H9 (cell line): ENCODE data around the gene STAB1. TPM values are rescaled to one million over a fixed set of nuclear protein-coding genes. Genes with fewer than 3 reads are reported as not detected.

Experiments
- DNase-seq: peaks from one replicate; pipeline ENCODE4 v3.0.0-alpha.2; 2017
- H2AFZ ChIP-seq: one replicate; pipeline ENCODE4 v1.6.1; 2013; ENCODE audit warnings: mild to moderate bottlenecking, low read length, control low read depth, moderate library complexity
- H2AK5ac ChIP-seq: 2 replicates; pipeline ENCODE4 v1.6.1; 2013; ENCODE audit warnings: low read length, control low read depth, mixed read lengths; ENCODE audit not compliant: insufficient read length
- H2BK120ac ChIP-seq: one replicate; pipeline ENCODE4 v1.6.1; 2013; ENCODE audit warnings: low read depth, mild to moderate bottlenecking, low read length, control low read depth, inconsistent platforms; ENCODE audit not compliant: poor library complexity, severe bottlenecking
- H2BK12ac ChIP-seq: 2 replicates; pipeline ENCODE4 v1.6.1; 2013; ENCODE audit warnings: low read length, control low read depth, mixed read lengths, low read depth; ENCODE audit not compliant: insufficient read length
- H2BK15ac ChIP-seq: 2 replicates; pipeline ENCODE4 v1.6.1; 2013; ENCODE audit warnings: low read depth, low read length, control low read depth
- H2BK20ac ChIP-seq: one replicate; pipeline ENCODE4 v1.6.1; 2013; ENCODE audit warnings: low read depth, mild to moderate bottlenecking, low read length, control low read depth, inconsistent platforms; ENCODE audit not compliant: poor library complexity, severe bottlenecking
- H2BK5ac ChIP-seq: 2 replicates; pipeline ENCODE4 v1.6.1; 2013; ENCODE audit warnings: low read length, control low read depth, mixed read lengths; ENCODE audit not compliant: insufficient read length
- H3K14ac ChIP-seq: 2 replicates; pipeline ENCODE4 v1.6.1; 2013; ENCODE audit warnings: low read length, control low read depth; ENCODE audit not compliant: insufficient read depth
- H3K18ac ChIP-seq: 2 replicates; pipeline ENCODE4 v1.6.1; 2013; ENCODE audit warnings: low read depth, mild to moderate bottlenecking, mixed read lengths, low read length, control low read depth; ENCODE audit not compliant: insufficient read length
- H3K23ac ChIP-seq: 2 replicates; pipeline ENCODE4 v1.6.1; 2013; ENCODE audit warnings: low read length, control low read depth, mixed read lengths, low read depth; ENCODE audit not compliant: insufficient read length
- H3K23me2 ChIP-seq: 2 replicates; pipeline ENCODE4 v1.6.1; 2013; ENCODE audit warnings: low read depth, mild to moderate bottlenecking, mixed read lengths, low read length, control low read depth; ENCODE audit not compliant: insufficient read length, poor library complexity, severe bottlenecking
- H3K27ac ChIP-seq: 2 replicates; pipeline ENCODE4 v1.5.1; 2013; ENCODE audit warnings: low read length, control low read depth, mixed read lengths, low read depth; ENCODE audit not compliant: insufficient read length
- H3K27me3 ChIP-seq: 2 replicates; pipeline ENCODE4 v1.6.1; 2013; ENCODE audit warnings: low read length, control low read depth, inconsistent platforms; ENCODE audit not compliant: insufficient read depth
- H3K4ac ChIP-seq: 2 replicates; pipeline ENCODE4 v1.6.1; 2013; ENCODE audit warnings: low read depth, mild to moderate bottlenecking, control low read depth, inconsistent platforms, low read length, moderate library complexity
- H3K4me1 ChIP-seq: 2 replicates; pipeline ENCODE4 v1.6.1; 2013; ENCODE audit warnings: low read length, control low read depth, inconsistent platforms; ENCODE audit not compliant: insufficient read depth
- H3K4me2 ChIP-seq: 2 replicates; pipeline ENCODE4 v1.6.1; 2013; ENCODE audit warnings: low read length, control low read depth, mixed read lengths; ENCODE audit not compliant: insufficient read length, insufficient read depth
- H3K56ac ChIP-seq: 2 replicates; pipeline ENCODE4 v1.6.1; 2013; ENCODE audit warnings: low read depth, mild to moderate bottlenecking, mixed read lengths, low read length, control low read depth; ENCODE audit not compliant: insufficient read length
- H3K79me1 ChIP-seq: 2 replicates; pipeline ENCODE4 v1.6.1; 2013; ENCODE audit warnings: low read depth, mild to moderate bottlenecking, moderate library complexity, low read length, control low read depth, inconsistent platforms; ENCODE audit not compliant: insufficient read depth, poor library complexity, severe bottlenecking
- H3K79me2 ChIP-seq: 2 replicates; pipeline ENCODE4 v1.6.1; 2013; ENCODE audit warnings: low read length, control low read depth, inconsistent platforms; ENCODE audit not compliant: insufficient read depth
- H3K9ac ChIP-seq: 2 replicates; pipeline ENCODE4 v1.6.1; 2013; ENCODE audit warnings: low read length, control low read depth, mixed read lengths; ENCODE audit not compliant: insufficient read length; ENCODE audit errors: extremely low read depth
- H3K9me3 ChIP-seq: one replicate; pipeline ENCODE4 v1.6.1; 2013; ENCODE audit warnings: low read depth, low read length, inconsistent platforms; ENCODE audit not compliant: control insufficient read depth
- H3T11ph ChIP-seq: one replicate; pipeline ENCODE4 v1.6.1; 2013; ENCODE audit warnings: mild to moderate bottlenecking, low read length, control low read depth, inconsistent platforms
- H4K20me1 ChIP-seq: one replicate; pipeline ENCODE4 v1.6.1; 2013; ENCODE audit not compliant: control insufficient read depth, insufficient read length, insufficient read depth
- H4K5ac ChIP-seq: 2 replicates; pipeline ENCODE4 v1.6.1; 2013; ENCODE audit warnings: low read depth, mild to moderate bottlenecking, mixed read lengths, low read length, control low read depth; ENCODE audit not compliant: insufficient read length
- H4K8ac ChIP-seq: replicated peaks from 2 replicates; pipeline ENCODE4 v1.6.1; 2013; ENCODE audit warnings: low read length, control low read depth, mixed read lengths, low read depth; ENCODE audit not compliant: insufficient read length
- H4K91ac ChIP-seq: 2 replicates; pipeline ENCODE4 v1.6.1; 2013; ENCODE audit warnings: low read depth, mild to moderate bottlenecking, moderate library complexity, mixed read lengths, low read length, control low read depth; ENCODE audit not compliant: insufficient read length
- H3K27ac Mint-ChIP-seq, 3 experiments: 2 replicates in 2 of 3; 3 replicates in 1 of 3; pipeline ENCODE4 v1.8.0; 2020 to 2021; ENCODE audit warnings: mixed read lengths in 3 of 3, mild to moderate bottlenecking in 1 of 3, moderate library complexity in 1 of 3
- H3K27me3 Mint-ChIP-seq: 2 replicates; pipeline ENCODE4 v1.8.0; 2021; ENCODE audit warnings: low read depth, mild to moderate bottlenecking, moderate library complexity, mixed read lengths
- H3K36me3 Mint-ChIP-seq, 3 experiments: 2 replicates in 2 of 3; 3 replicates in 1 of 3; pipeline ENCODE4 v1.8.0; 2020 to 2021; ENCODE audit warnings: low read depth in 3 of 3, mixed read lengths in 3 of 3; ENCODE audit not compliant: insufficient read depth in 1 of 3
- H3K4me1 Mint-ChIP-seq, 2 experiments: 2 replicates each; pipeline ENCODE4 v1.8.0; 2020; ENCODE audit warnings: mixed read lengths in 2 of 2
- H3K4me3 Mint-ChIP-seq, 2 experiments: 2 replicates in 1 of 2; 3 replicates in 1 of 2; pipeline ENCODE4 v1.8.0; 2020 to 2021; ENCODE audit warnings: mild to moderate bottlenecking in 2 of 2, mixed read lengths in 2 of 2, moderate library complexity in 1 of 2
- H3K9me3 Mint-ChIP-seq, 2 experiments: 2 replicates in 1 of 2; 3 replicates in 1 of 2; pipeline ENCODE4 v1.8.0; 2020; ENCODE audit warnings: mild to moderate bottlenecking in 2 of 2, mixed read lengths in 2 of 2, moderate library complexity in 1 of 2
- WGBS: extraction: QIAGEN DNeasy Blood & Tissue Kit; methylation state at CpG from one replicate; pipeline ENCODE4 v1.1.7; 2013; ENCODE audit warnings: missing lambda C conversion rate, low lambda C conversion rate, mixed read lengths; ENCODE audit not compliant: insufficient read length; ENCODE audit errors: extremely low coverage; 5-methylcytosine and 5-hydroxymethylcytosine counted together
- total RNA-seq: library from RNA; stranded (reverse); gene quantifications from 2 replicates; pipeline ENCODE4 v1.2.1, GENCODE V29; 2021
- TF ChIP-seq, protein P1 (sequence below): fragments of 200-600 bp; sonication (generic); conservative IDR thresholded peaks from 3 replicates; pipeline ENCODE4 v1.8.0; 2021; ENCODE audit warnings: antibody characterized with exemption, mild to moderate bottlenecking

Gene STAB1
- total RNA-seq, 1 experiment from 2014 or later = 1.5 TPM

DNA sequence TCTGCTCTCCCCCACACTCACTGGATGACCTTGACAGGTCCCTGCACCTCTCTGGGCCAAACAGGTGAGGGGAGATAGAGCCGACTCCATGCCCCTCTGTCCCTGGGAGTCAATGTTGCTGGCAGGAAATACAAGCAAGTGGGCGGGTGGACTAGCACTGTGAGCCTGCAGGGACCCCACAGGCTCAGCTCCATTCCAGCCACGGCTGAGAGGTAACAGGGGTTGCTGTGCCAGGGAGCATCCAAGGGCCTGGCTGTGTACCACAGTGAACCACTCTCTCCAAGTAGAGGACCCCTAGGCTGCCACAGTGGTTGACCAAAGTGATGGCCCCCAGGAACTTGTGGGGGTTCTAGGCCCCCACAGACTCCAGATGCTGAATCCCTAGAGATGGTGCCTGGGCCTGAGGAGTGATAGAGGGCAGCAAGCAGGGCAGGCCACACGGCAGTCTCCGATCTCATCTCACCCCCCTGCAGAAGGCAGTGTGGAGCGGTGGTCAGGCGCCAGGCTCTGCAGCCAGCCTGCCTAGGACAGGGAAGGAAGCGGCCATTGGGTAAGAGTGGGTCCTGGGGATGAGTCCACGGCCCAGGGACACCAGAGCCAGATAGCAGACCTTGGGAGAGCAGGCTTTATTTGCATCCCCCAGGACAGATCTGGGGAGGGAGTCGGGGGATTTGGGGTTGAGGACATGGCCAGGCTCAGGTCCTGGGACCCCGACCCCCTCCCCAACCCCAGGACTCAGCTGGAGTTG, 44.5 kb upstream of the STAB1 start:
- H3K23ac ChIP-seq = no peak overlapping the region
- no peak overlapping the region for H2BK15ac ChIP-seq
- H2BK120ac ChIP-seq = no peak overlapping the region
- H3K9me3 Mint-ChIP-seq = no peaks in the 10 kb centered on the region
- no peaks in the 10 kb centered on the region; the same call in 1 of the 2 replicates for H3K4me1 ChIP-seq
- no peaks in the 10 kb centered on the region; a peak in 1 of 7 replicates for H3K36me3 Mint-ChIP-seq
- no peak overlapping the region for H2AK5ac ChIP-seq
- H4K20me1 ChIP-seq = no peaks in the 10 kb centered on the region
- H4K8ac ChIP-seq = no peak overlapping the region
- peak overlapping the region in 2 of 3 experiments; percentile 77 to 85; a peak in 4 of 7 replicates for H3K27ac Mint-ChIP-seq
- H2AFZ ChIP-seq = no peak overlapping the region
- peaks cover 31 to 42% of the 10 kb centered on the region in 2 experiments for H3K4me1 Mint-ChIP-seq
- H3K18ac ChIP-seq = no peak overlapping the region
- TF ChIP-seq, protein P1, sequence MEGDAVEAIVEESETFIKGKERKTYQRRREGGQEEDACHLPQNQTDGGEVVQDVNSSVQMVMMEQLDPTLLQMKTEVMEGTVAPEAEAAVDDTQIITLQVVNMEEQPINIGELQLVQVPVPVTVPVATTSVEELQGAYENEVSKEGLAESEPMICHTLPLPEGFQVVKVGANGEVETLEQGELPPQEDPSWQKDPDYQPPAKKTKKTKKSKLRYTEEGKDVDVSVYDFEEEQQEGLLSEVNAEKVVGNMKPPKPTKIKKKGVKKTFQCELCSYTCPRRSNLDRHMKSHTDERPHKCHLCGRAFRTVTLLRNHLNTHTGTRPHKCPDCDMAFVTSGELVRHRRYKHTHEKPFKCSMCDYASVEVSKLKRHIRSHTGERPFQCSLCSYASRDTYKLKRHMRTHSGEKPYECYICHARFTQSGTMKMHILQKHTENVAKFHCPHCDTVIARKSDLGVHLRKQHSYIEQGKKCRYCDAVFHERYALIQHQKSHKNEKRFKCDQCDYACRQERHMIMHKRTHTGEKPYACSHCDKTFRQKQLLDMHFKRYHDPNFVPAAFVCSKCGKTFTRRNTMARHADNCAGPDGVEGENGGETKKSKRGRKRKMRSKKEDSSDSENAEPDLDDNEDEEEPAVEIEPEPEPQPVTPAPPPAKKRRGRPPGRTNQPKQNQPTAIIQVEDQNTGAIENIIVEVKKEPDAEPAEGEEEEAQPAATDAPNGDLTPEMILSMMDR = no peak
- peaks cover 3% of the 10 kb centered on the region for H3K27me3 Mint-ChIP-seq
- H2BK5ac ChIP-seq = no peak overlapping the region
- H3K27me3 ChIP-seq = no peaks in the 10 kb centered on the region
- H3K4ac ChIP-seq = no peak overlapping the region
- H3K27ac ChIP-seq = no peak overlapping the region
- peak overlapping the region; percentile 17 for H3K14ac ChIP-seq
- H2BK20ac ChIP-seq = no peak overlapping the region
- H3K9ac ChIP-seq = no peak overlapping the region
- H4K5ac ChIP-seq = no peak overlapping the region
- H3K56ac ChIP-seq = no peak overlapping the region
- H3K4me2 ChIP-seq = no peak overlapping the region
- no peak overlapping the region for H3T11ph ChIP-seq
- no CpG with 5 or more reads among the region's 11 CpGs for WGBS
- no peaks in the 10 kb centered on the region for H3K79me1 ChIP-seq
- peak; percentile 20 for DNase-seq
- no peaks in the 10 kb centered on the region for H3K79me2 ChIP-seq
- no peak overlapping the region for H2BK12ac ChIP-seq
- H3K23me2 ChIP-seq = no peaks in the 10 kb centered on the region
- H3K9me3 ChIP-seq = no peaks in the 10 kb centered on the region
- no peak overlapping the region for H3K4me3 Mint-ChIP-seq
- peak overlapping the region; percentile 46 for H4K91ac ChIP-seq
